H1 (cell line): ENCODE measurements around the gene ZKSCAN1. TPM values are rescaled to one million over a fixed set of nuclear protein-coding genes. Genes with fewer than 3 reads are reported as not detected.

Experiments
- CREB1 ChIP-seq: IDR thresholded peaks from 2 replicates; pipeline ENCODE4 v1.6.1; 2012; ENCODE audit warnings: inconsistent platforms
- CTBP2 ChIP-seq: IDR thresholded peaks from 2 replicates; pipeline ENCODE4 v1.7.0; 2011; ENCODE audit warnings: borderline replicate concordance, mild to moderate bottlenecking, moderate library complexity, mixed read lengths, low read length; ENCODE audit not compliant: insufficient read depth, insufficient read length
- POU5F1 ChIP-seq: IDR thresholded peaks from 2 replicates; pipeline ENCODE4 v1.6.1; 2011; ENCODE audit warnings: low read depth, mild to moderate bottlenecking, low read length, moderate library complexity
- SAP30 ChIP-seq: fragments of 300-600 bp; sonication (generic); IDR thresholded peaks from 2 replicates; pipeline ENCODE4 v1.7.1; 2012; ENCODE audit warnings: low read length, moderate library complexity, mild to moderate bottlenecking, inconsistent platforms; ENCODE audit not compliant: insufficient read depth, insufficient replicate concordance
- SIN3A ChIP-seq, 2 experiments: IDR thresholded peaks in 1 of 2; conservative IDR thresholded peaks in 1 of 2; 2 replicates each; pipeline ENCODE4 v1.6.1; 2011 to 2012; ENCODE audit warnings: low read length in 2 of 2, improper control_type of control experiment in 1 of 2, low read depth in 1 of 2, mild to moderate bottlenecking in 1 of 2
- SIX5 ChIP-seq: IDR thresholded peaks from 2 replicates; pipeline ENCODE4 v1.6.1; 2011; ENCODE audit warnings: mild to moderate bottlenecking, low read depth, low read length
- SP2 ChIP-seq: IDR thresholded peaks from 2 replicates; pipeline ENCODE4 v1.6.1; 2012; ENCODE audit warnings: mild to moderate bottlenecking, low read length, inconsistent platforms
- SP4 ChIP-seq: IDR thresholded peaks from 2 replicates; pipeline ENCODE4 v1.6.1; 2012; ENCODE audit warnings: low read length, inconsistent platforms
- TAF1 ChIP-seq: IDR thresholded peaks from 2 replicates; pipeline ENCODE4 v1.6.1; 2011; ENCODE audit warnings: mild to moderate bottlenecking, low read depth, low read length
- ZNF274 ChIP-seq: IDR thresholded peaks from 2 replicates; pipeline ENCODE4 v1.7.0; 2012; ENCODE audit warnings: low read length, borderline replicate concordance; ENCODE audit errors: extremely low read depth
- polyA plus RNA-seq, 7 experiments: library from polyadenylated mRNA; depleted of rRNA in 3 of 7; stranded (reverse) in 5 of 7; unstranded in 2 of 7; fragments of >200 nt in 5 of 7; fragments of 200-250 nt in 2 of 7; gene quantifications; 1 replicate in 5 of 7; 2 replicates in 1 of 7; 4 replicates in 1 of 7; pipeline versions ENCODE4 v1.2.1 to v1.2.3, GENCODE V29; 2011 to 2013; ENCODE audit warnings: missing spikeins in 2 of 7, mixed read lengths in 2 of 7
- total RNA-seq: library from RNA; stranded (reverse); fragmentation: NEBNext Ultra II Directional; extraction: Animal tissue kit (Norgen Biotek cat#: 25700); gene quantifications from 2 replicates; pipeline ENCODE4 v1.2.1, GENCODE V29; 2021

ZKSCAN1 gene
- total and polyA plus RNA-seq, 2 of the 8 experiments (the other 6 are each of a cell fraction or from before 2014, with no cell fraction given), result 8.2 to 40.6 TPM

DNA sequence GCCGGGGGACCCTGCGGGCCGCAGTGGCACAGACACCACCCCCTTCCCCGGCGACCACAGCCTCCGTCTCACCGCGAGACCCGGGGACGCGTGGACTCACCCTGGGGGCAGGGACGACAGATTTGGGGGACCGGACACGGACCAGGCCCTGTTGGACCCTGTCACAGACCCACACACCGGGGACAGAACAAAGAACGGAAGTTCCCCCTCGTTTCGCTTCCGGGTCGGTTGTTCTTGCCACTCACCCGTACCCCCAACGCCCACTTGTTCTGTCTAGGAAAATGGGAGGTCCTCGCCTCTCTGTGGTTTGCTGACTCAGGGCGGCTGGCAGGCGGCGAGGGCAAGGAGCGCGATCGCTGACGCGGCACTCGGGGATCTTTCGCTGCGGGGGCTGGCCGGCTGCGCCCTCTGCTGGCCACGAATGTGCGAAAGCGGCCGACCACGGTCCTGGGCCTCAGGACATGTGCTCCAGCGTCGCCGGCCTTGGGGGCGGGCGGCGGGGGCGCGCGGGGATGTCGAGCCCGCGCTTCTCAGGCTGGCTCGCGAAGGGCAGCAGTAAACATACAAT lies 66.2 kb downstream of the ZKSCAN1 start, which contains the start of gene ZNF3 (continued):
- peak; percentile 4 for TF ChIP-seq SAP30
- no peak for TF ChIP-seq ZNF274
- peak; percentile 34; the same call in 1 of the 2 replicates for TF ChIP-seq SIX5
- TF ChIP-seq CTBP2, result no peak
- TF ChIP-seq SIN3A (conservative IDR thresholded peaks at IDR 0.05 in 1 of 2, IDR thresholded peaks at IDR 0.05 in 1 of 2; ENCODE audit: low read depth in 1 of 2, low read length in 2 of 2), result peak; percentile 88 to 93; a peak in 3 of 4 replicates
- TF ChIP-seq SP2, result peak; percentile 96
- TF ChIP-seq SP4, result no peak; the same call in 1 of the 2 replicates
- no peak for TF ChIP-seq POU5F1
- peak; percentile 93 for TF ChIP-seq TAF1
- TF ChIP-seq CREB1, result peak; percentile 90
